ENCODE results near the gene ASPA. TPM values are rescaled to one million over a fixed set of nuclear protein-coding genes. Genes with fewer than 3 reads are reported as not detected.

The ASPA gene
- total and polyA plus RNA-seq, 2 of the 13 experiments (the other 11 are each of a cell fraction or from before 2014, with no cell fraction given): not detected

GRCh38 chr17:3526491-3526890, 50.7 kb downstream of the ASPA start (continued):
- no peak for TF ChIP-seq THAP7 (CRISPR knock-in tag; IDR thresholded peaks at IDR 0.05)
- TF ChIP-seq ZBTB3 (CRISPR knock-in tag; IDR thresholded peaks at IDR 0.05; ENCODE audit: borderline replicate concordance, low read depth): no peak
- TF ChIP-seq ZFP37 (CRISPR knock-in tag; IDR thresholded peaks at IDR 0.05; ENCODE audit: borderline replicate concordance): no peak
- no peak for TF ChIP-seq HOXD1 (CRISPR knock-in tag; IDR thresholded peaks at IDR 0.05)
- no peak for TF ChIP-seq POGZ (CRISPR knock-in tag; IDR thresholded peaks at IDR 0.05)
- TF ChIP-seq ZNF672 (CRISPR knock-in tag; IDR thresholded peaks at IDR 0.05): no peak
- no peak for TF ChIP-seq ARNT2 (CRISPR knock-in tag; IDR thresholded peaks at IDR 0.05; ENCODE audit: low read depth)
- no peak for TF ChIP-seq RCOR2 (CRISPR knock-in tag; IDR thresholded peaks at IDR 0.05)

- Histone ChIP-seq H3K27me3 (ENCODE audit: control insufficient read depth in 1 of 2, insufficient read depth in 2 of 2, low read length in 2 of 2) (no peaks in the 10 kb centered on the region), H3K9ac (ENCODE audit: insufficient read depth, low read depth, low read length) (no peak overlapping the region), H3K27ac (ENCODE audit: extremely low read length, insufficient read depth, low read length) (no peak overlapping the region), H3K36me3 (replicated peaks in 1 of 2; ENCODE audit: control insufficient read depth in 1 of 2, insufficient read depth in 2 of 2, low read length in 2 of 2) (no peaks in the 10 kb centered on the region), H2AFZ (ENCODE audit: low read length) (no peak overlapping the region), H3K9me3 (ENCODE audit: low read length) (no peaks in the 10 kb centered on the region), H3K79me2 (ENCODE audit: insufficient read depth, low read length) (no peaks in the 10 kb centered on the region), H3K4me2 (ENCODE audit: low read depth, low read length) (no peak overlapping the region), H3K4me1 (ENCODE audit: insufficient read depth, low read length) (peaks cover 32% of the 10 kb centered on the region), H4K20me1 (ENCODE audit: insufficient read depth, low read length) (no peaks in the 10 kb centered on the region), H3K4me3 (replicated peaks in 1 of 3; ENCODE audit: insufficient read depth in 1 of 3, low read depth in 2 of 3, low read length in 3 of 3) (no peak overlapping the region)
- CTCF ChIA-PET (ENCODE audit: low intra/inter-chr PET ratio, low total read pairs): no interaction called here
- whole genome bisulfite sequencing (ENCODE audit: low lambda C conversion rate): 89% methylated on average over 10 of the region's 10 CpGs
- POLR2A ChIA-PET: no interaction called here
- no peak for FAIRE-seq
- no peak for DNase-seq (ENCODE audit: low spot score)
- no TSS peak for BruUV-seq (replicated peaks)
- no peak for ATAC-seq
- intact Hi-C loops (cut with micrococcal nuclease; ENCODE audit: unreplicated experiment): no loop called here
- in situ Hi-C loops (cut with HindIII; ENCODE audit: extremely low pct_ligation_motif_present, low pct_unique_long_range_greater_than_20kb): no loop called here
- no peak for TF ChIP-seq ZNF879 (CRISPR knock-in tag; IDR thresholded peaks at IDR 0.05)
- TF ChIP-seq PITX1 (CRISPR knock-in tag; IDR thresholded peaks at IDR 0.05): no peak
- TF ChIP-seq CC2D1A (CRISPR knock-in tag; IDR thresholded peaks at IDR 0.05): no peak
- TF ChIP-seq ZBED4 (CRISPR knock-in tag; IDR thresholded peaks at IDR 0.05; ENCODE audit: borderline replicate concordance): no peak
- TF ChIP-seq ZNF512B (CRISPR knock-in tag; IDR thresholded peaks at IDR 0.05; ENCODE audit: borderline replicate concordance): no peak
- no peak for TF ChIP-seq ZNF20 (CRISPR knock-in tag; IDR thresholded peaks at IDR 0.05)
- no peak for TF ChIP-seq SRSF9 (IDR thresholded peaks at IDR 0.05; ENCODE audit: borderline replicate concordance, insufficient read depth, low read depth, low read length, poor library complexity, severe bottlenecking)
- no peak for TF ChIP-seq SIX1 (CRISPR knock-in tag; IDR thresholded peaks at IDR 0.05; ENCODE audit: borderline replicate concordance)
- no peak for TF ChIP-seq NFATC3 (CRISPR knock-in tag; IDR thresholded peaks at IDR 0.05)
Observed at GRCh38 chr17:3526971-3527370, 51.2 kb downstream of the ASPA start.
